ENCODE data around the gene MAGOH. TPM values are rescaled to one million over a fixed set of nuclear protein-coding genes. Genes with fewer than 3 reads are reported as not detected.

Gene MAGOH
- polyA plus RNA-seq, 1 donor = 94.0 TPM

DNA sequence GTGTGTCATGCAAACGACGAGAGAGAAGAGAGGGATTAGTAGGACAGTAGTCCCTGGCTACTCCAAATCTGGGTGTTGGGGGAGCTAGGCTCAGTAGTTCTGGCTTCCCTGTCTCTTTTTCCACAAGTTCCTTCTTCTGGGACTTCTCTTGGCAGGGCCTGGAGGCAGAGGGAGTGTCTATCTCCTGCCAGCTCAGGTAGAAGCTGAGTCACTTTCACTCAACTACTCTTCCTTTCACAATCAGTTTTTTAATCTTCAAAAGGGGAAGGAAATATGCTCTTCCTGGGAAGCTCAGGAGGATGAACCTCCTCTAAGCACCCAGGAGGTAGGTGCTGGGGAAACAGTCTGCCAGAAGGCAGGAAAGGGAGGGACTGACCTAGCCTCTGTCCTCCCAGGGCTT, 35.2 kb upstream of the MAGOH start:
- no peak for DNase-seq

- no peak for DNase-seq
These were observed 34.0 kb upstream of the MAGOH start for GRCh38 chr1:53272349-53272748.

GRCh38 chr1:53271446-53272090, 33.2 kb upstream of the MAGOH start:
- DNase-seq = no peak

GRCh38 chr1:53270873-53271272, 32.6 kb upstream of the MAGOH start:
- no peak for DNase-seq

DNA sequence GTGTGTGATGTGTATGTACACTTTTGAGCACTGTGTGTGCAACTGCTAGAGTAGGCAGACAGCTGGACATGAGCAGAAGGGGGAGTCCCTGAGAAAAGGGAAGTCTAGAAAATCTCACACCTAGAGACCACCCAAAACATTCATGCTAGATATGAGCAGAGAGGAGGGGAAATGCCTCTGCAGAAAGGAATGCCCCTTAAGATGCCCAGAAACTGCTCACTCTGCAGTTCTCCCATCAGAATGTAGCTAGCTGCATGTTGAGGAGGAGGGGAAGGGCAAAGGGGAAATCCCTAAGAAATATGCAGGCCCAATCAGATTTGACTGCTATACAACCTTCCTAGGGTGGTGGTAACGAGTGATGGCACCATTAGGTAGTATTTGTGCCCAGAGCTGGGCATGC, 31.8 kb upstream of the MAGOH start:
- no peak for DNase-seq

- no peak for DNase-seq
These were observed 29.4 kb upstream of the MAGOH start for GRCh38 chr1:53267761-53268160.

- DNase-seq = no peak
These were observed 27.7 kb upstream of the MAGOH start for GRCh38 chr1:53266038-53266437.

- no peak for DNase-seq
These were observed 27.3 kb upstream of the MAGOH start for GRCh38 chr1:53265581-53265980.

- no peak for DNase-seq
These were observed 25.7 kb upstream of the MAGOH start for GRCh38 chr1:53264048-53264447.

DNA sequence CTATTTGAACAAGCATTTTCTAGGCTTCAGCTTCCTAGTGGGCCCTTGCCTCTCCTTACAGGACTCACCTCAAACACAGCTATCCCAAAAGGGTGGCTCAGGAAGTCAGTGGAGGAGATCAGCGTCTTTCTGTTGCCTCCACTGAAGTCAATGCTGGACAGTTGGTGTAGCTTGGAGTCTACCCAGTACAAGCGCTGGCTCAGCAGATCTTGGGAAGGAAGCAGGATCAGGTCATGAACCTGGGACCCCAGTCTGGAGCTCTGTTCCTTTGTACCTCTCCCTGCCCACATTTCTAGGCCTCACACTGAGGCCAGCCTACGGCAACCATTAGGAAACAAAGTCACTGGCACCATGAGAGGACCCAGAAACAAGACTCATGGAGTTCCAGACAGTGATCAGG, 23.7 kb upstream of the MAGOH start:
- DNase-seq = no peak

GRCh38 chr1:53260631-53261247, 22.4 kb upstream of the MAGOH start:
- DNase-seq = no peak

DNA sequence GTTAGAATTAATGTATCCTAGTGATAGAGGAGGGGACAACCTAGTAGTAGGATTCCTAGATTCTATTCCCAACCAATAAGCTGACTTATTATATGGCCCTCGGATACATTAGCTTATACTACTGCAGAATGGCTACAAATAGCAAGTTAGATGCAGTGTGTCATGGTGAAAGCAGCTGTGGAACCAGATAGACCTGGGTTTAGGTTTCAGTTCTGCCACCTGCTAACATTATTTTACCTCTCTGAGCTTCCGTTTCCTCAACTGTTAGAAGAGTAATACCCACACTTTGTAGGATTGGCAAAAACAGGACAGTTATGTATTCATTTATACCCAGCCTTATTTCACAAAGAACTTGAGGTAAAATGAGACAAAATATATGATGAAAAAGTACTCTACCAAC, 21.6 kb upstream of the MAGOH start:
- no peak for DNase-seq

- DNase-seq = no peak
These were observed 19.9 kb upstream of the MAGOH start for GRCh38 chr1:53258216-53258615.

DNA sequence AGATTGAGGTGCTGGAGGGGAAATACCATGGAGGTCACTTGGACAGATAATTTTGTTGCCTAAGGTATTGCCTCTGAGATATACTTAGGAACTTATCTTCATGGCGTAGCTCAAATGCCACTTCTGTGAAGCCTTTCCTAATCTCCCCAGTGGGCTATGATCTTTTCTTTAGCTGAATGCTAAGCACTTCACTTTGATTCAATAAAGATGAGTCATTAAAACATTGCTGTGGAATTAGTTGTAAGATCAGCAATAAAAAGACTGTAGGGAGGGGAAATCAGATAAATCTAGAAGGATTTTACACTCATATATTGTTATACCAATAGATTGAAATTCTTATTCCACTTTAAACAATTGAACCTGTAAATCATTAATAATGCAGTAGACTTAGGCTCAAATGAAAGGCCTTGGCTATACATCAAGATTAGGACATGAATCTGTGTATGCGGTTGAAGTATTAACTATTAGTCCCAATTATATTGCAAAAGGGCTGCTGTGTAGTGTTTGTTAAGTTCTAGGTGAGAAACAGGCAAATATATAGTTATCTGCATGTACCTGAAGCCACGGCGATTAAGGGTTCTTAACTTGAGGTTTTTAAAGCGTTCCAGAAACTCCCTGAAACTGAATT, 19.2 kb upstream of the MAGOH start:
- no peak for DNase-seq

DNA sequence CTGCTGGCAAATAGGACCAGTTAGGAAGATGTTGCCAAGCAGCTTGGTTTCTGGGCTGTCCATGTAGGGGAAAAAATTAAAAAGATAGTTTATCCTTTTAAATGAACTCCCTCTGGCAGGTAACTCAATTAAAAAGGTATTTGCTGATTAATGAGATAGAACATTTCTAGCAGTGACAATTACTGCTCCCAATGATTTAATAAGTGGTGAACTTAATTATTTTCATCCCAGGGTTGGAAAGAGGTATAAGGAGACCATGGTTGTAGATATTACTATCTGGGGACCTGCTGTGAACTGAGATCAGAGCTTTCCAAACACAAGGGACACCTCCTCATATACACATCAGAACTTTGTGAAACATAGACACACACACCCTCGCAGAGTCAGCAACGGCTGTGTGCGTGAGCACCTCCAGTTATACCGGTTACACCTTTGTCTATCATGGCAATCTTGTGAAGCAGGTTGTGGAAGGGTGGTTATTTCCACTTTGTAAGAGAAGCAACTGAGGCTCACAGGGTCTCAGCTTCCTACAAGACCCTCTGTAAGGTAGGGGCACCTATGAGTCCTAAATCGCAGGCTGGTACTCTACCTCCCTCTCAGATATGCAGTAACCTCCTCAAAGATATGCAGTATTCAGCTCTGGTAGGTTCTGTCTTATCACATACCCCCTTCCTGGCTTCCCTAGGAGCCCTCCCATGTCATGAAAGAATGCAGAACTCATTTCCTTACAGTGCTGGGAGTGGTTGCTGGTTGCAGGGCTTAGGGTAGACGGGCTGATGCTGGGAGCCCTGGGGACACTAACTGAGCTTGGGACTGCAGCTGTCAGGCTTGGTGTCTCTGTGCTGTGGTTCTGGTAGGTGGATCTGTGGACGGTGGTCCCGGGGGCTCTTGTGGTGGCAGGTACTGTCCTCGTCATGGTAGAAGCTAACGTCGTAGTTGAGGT, 18.5 kb upstream of the MAGOH start:
- DNase-seq = no peak

DNA sequence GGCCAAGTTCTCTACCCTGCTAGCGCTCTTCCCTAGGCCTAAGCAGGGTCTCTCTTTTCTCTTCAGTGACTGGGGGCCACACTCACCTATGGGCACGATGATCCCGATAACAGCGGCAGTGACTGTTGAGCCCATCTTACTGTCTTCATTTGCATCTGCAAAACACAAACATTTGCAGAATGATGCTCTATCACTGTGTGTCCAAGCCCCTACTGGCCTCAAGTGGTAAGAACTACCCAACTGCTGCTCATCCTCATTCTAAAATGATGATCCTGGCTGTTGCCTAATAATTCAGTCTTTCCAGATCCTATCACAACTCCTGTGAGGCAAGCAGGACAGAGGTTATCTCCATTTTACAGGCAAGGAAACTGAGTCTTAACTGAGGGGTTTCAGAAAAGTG, 16.7 kb upstream of the MAGOH start:
- DNase-seq = no peak

DNA sequence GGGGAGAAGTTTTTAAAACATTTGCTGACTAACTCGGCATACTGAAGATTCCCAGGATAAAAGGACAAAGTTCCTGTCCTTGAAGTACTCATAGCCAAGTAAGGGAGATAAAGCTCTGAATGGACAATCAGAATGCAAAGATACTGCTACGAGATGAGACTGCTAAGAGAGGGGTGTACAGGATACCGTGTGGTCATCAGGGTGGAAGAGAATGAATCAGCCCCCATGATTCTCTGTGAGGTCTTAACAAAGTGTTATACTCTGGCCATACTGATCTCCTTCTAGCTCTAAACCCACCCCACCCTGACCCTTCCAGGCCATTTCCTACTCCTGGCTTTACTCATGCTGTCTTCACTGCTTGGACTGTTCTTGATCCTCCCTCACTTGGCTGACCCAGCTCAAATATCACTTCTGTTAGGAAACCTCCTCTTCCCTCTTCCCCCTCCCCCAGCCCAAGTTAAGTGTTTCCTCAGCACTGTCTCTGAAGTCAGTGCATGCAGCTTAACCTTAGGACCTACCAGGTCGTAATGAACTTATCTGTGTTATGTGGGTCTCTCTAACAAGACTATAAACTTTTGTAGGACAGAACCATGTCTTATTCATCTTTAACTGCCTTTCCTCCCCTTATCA, 15.8 kb upstream of the MAGOH start:
- DNase-seq = no peak

DNA sequence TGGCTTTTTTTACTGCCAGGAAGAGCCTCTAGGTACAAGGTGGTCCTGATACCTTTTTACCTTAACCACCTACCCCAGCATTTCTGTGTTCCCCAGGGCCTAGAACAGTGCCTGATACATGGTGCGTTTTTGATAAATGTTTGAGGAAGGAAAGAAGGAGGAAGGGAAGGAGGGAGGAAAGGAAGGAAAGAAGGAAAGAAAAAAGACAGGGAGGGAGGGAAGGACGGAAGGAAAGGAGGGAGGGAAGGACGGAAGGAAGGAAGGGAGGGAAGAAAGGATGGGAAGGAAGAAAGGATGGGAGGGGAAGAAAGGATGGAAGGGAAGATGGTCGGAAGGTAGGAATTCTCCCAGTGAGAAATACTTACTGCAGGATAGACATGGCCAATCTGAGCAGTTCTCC, 12.0 kb upstream of the MAGOH start:
- DNase-seq = no peak

GRCh38 chr1:53249706-53250105, 11.4 kb upstream of the MAGOH start:
- no peak for DNase-seq

- no peak for DNase-seq
These were observed 8.2 kb upstream of the MAGOH start for GRCh38 chr1:53246261-53247134.

DNA sequence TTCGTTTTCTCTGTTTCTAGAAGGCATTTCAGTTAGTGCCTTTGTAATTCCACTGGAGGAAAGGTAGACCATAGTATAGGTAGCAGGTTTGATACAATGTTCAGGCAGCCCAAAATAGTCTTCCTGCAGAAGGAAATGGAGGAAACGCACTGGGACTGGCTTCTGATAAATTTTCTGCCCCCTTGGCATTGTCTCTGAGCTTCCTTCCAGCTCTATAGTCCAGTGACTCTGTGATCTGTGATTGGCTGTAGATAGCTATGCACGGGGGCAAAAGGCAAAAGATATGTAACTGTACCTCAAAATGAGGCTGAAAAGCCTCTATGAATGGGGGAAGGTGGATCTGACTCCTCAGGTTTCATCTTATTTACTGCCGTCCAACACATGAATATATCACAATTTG, 5.8 kb upstream of the MAGOH start:
- no peak for DNase-seq

All from left kidney (tissue), 2 donors.